HG02588 (cell line): Measurements from ENCODE around the gene MFAP3.
A peak's percentile ranks its signal among the peaks of the same experiment; 100 is the strongest.
"Not testable (repeated sequence)": the region's sequence is repeated elsewhere in the genome, so short reads cannot be mapped to it uniquely, and the experiment has no call there.

Experiments used
- ATAC-seq: cut with Tn5 transposase; IDR thresholded peaks from one replicate; pipeline ENCODE4 v1.9.1; 2021; ENCODE audit warnings: mild to moderate bottlenecking, moderate library complexity; ENCODE audit not compliant: unreplicated experiment

Gene MFAP3

GRCh38 chr5:154038707-154039457, at the start of gene MFAP3, which contains the start of gene FAM114A2:
MFAP3 (plus strand) TSS chr5:154038967; CDS start chr5:154049723, 10,756 bp downstream.
FAM114A2 (minus strand) TSS chr5:154038910; CDS start chr5:154034953, 3,957 bp downstream.
- peak; percentile 98 for ATAC-seq

GRCh38 chr5:153991168-153991567, 47.6 kb upstream of the MFAP3 start:
- no peak for ATAC-seq

GRCh38 chr5:153998010-153998409, 40.8 kb upstream of the MFAP3 start:
- no peak for ATAC-seq

- ATAC-seq: no peak
Measured at GRCh38 chr5:153998768-153999167, 40.0 kb upstream of the MFAP3 start.

- no peak for ATAC-seq
Measured at GRCh38 chr5:153999995-154000394, 38.8 kb upstream of the MFAP3 start.

GRCh38 chr5:154000703-154001102, 38.1 kb upstream of the MFAP3 start:
- ATAC-seq: no peak

- no peak for ATAC-seq
Measured at GRCh38 chr5:154002093-154002492, 36.7 kb upstream of the MFAP3 start.

- no peak for ATAC-seq
Measured at GRCh38 chr5:154002511-154003020, 36.2 kb upstream of the MFAP3 start.

- ATAC-seq: peak; percentile 60
Measured at GRCh38 chr5:154005648-154006047, 33.1 kb upstream of the MFAP3 start.

GRCh38 chr5:154010660-154011059, 28.1 kb upstream of the MFAP3 start:
- ATAC-seq: no peak

GRCh38 chr5:154015071-154015693, 23.6 kb upstream of the MFAP3 start:
- no peak for ATAC-seq

GRCh38 chr5:154018919-154019318, 19.8 kb upstream of the MFAP3 start:
- not testable (repeated sequence) for ATAC-seq

GRCh38 chr5:154025951-154026350, 12.8 kb upstream of the MFAP3 start:
- no peak for ATAC-seq

GRCh38 chr5:154031937-154032489, 6.8 kb upstream of the MFAP3 start:
- ATAC-seq: no peak

- no peak for ATAC-seq
Measured at GRCh38 chr5:154034944-154035343, 3.8 kb upstream of the MFAP3 start.

GRCh38 chr5:154038261-154038706, 483 bp upstream of the MFAP3 start:
- ATAC-seq: peak; percentile 45

- ATAC-seq: no peak
Measured at GRCh38 chr5:154039458-154039829, 677 bp downstream of the MFAP3 start.

- ATAC-seq: no peak
Measured at GRCh38 chr5:154042766-154043165, 4.0 kb downstream of the MFAP3 start.

GRCh38 chr5:154044099-154044498, 5.3 kb downstream of the MFAP3 start:
- no peak for ATAC-seq

- no peak for ATAC-seq
Measured at GRCh38 chr5:154044581-154044980, 5.8 kb downstream of the MFAP3 start.

- ATAC-seq: no peak
Measured at GRCh38 chr5:154046486-154046885, 7.7 kb downstream of the MFAP3 start.

- ATAC-seq: no peak
Measured at GRCh38 chr5:154047324-154047723, 8.6 kb downstream of the MFAP3 start.
